Hepatocyte (in vitro differentiated cells): ENCODE measurements around the gene SMARCA2.

Experiments
- EZH2 ChIP-seq: fragments of 200-600 bp; sonication (generic); IDR thresholded peaks from 2 replicates; pipeline ENCODE4 v1.6.1; 2016; ENCODE audit warnings: antibody characterized with exemption, mild to moderate bottlenecking, borderline replicate concordance
- TF ChIP-seq, protein P1 (sequence below): fragments of 200-600 bp; sonication (generic); IDR thresholded peaks from 2 replicates; pipeline ENCODE4 v1.5.1; 2016; ENCODE audit warnings: antibody characterized with exemption, mild to moderate bottlenecking; ENCODE audit not compliant: poor library complexity

DNA sequence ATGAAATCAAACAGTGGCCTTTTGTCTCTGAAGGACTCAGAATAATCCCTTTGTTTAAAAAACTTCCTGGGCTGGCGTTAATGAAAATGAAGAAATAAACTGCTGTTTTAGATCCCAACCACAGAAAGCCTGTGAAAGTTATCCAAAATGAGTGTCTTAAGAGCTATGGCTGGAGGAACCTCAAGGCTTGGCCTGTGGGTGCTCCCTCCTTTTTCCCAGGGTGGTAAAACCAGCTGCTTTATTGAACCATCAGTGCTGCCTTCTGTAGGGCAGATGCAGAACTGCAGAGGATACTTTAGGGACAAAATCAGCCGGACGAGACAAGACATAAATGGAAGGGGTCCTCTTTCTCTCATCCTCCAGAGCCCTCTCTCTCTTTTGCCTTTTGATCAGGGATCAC, 100.9 kb downstream of the SMARCA2 start:
- TF ChIP-seq, protein P1, sequence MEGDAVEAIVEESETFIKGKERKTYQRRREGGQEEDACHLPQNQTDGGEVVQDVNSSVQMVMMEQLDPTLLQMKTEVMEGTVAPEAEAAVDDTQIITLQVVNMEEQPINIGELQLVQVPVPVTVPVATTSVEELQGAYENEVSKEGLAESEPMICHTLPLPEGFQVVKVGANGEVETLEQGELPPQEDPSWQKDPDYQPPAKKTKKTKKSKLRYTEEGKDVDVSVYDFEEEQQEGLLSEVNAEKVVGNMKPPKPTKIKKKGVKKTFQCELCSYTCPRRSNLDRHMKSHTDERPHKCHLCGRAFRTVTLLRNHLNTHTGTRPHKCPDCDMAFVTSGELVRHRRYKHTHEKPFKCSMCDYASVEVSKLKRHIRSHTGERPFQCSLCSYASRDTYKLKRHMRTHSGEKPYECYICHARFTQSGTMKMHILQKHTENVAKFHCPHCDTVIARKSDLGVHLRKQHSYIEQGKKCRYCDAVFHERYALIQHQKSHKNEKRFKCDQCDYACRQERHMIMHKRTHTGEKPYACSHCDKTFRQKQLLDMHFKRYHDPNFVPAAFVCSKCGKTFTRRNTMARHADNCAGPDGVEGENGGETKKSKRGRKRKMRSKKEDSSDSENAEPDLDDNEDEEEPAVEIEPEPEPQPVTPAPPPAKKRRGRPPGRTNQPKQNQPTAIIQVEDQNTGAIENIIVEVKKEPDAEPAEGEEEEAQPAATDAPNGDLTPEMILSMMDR, result no peak
- no peak for TF ChIP-seq EZH2
